Stimulated activated CD8-positive, alpha-beta memory T cell treated with anti-CD3 and anti-CD28 coated beads, Interleukin-12 subunit alpha, Interleukin-12 subunit beta, amount 100 ng/mL, for 24 hours (primary cell): ENCODE measurements around the gene LONP2.
"Not testable (repeated sequence)": the region's sequence is repeated elsewhere in the genome, so short reads cannot be mapped to it uniquely, and the experiment has no call there.

ENCODE experiments used
- DNase-seq: peaks from one replicate; pipeline ENCODE4 v3.0.0-alpha.2; 2020; ENCODE audit errors: extremely low read depth

LONP2 gene

GRCh38 chr16:48366165-48367093, 122.3 kb downstream of the LONP2 start:
- DNase-seq: no peak

DNA sequence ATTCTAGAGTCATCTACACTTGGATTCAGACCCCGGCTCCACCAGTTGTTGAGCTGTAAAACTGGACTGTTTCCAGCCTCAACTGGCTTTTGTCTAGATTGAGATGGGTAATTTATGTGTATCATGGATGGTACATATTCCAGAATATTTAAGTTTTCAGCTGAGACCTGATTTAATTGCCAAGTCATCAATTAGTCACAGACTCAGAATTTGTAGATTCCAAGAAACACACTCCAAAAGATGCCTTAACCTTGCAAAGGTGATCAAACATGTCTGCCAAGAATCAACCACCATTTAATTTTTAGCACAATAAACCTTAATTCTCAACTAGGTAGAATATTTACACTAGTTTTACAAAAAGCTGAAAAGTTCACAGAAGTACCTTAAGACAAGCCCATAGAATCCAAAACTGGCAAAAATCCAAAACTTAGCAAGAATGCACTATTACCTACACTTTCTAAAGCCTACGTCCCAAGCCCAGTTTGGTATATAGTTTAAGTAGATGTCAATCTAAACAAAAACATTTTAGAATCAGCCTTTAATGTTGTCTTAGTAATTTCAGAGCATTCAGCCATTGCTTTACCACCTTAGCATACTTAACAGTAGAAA, 123.4 kb downstream of the LONP2 start:
- no peak for DNase-seq

GRCh38 chr16:48369765-48370164, 125.7 kb downstream of the LONP2 start:
- no peak for DNase-seq

DNA sequence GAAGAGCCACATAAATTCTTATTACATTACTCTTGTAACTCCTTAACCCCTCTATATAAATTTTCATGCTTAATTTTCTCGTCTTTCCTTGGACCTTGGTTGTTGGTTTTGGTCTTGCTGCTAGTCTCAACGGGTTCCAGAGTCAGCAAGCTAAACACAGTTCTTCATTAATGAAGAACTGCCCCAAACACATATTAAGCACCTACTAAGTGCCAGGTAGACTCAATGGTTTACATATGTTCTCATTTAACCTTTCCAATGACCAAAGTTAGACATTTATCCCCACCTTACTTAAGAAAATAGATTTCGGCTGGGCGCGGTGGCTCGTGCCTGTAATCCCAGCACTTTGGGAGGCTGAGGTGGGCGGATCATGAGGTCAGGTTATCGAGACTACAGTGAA, 126.1 kb downstream of the LONP2 start:
- DNase-seq: no peak

GRCh38 chr16:48370668-48371392, 126.7 kb downstream of the LONP2 start:
- not testable (repeated sequence) for DNase-seq

GRCh38 chr16:48371393-48371780, 127.3 kb downstream of the LONP2 start:
- DNase-seq: no peak

GRCh38 chr16:48372744-48373143, 128.6 kb downstream of the LONP2 start:
- DNase-seq: no peak

DNA sequence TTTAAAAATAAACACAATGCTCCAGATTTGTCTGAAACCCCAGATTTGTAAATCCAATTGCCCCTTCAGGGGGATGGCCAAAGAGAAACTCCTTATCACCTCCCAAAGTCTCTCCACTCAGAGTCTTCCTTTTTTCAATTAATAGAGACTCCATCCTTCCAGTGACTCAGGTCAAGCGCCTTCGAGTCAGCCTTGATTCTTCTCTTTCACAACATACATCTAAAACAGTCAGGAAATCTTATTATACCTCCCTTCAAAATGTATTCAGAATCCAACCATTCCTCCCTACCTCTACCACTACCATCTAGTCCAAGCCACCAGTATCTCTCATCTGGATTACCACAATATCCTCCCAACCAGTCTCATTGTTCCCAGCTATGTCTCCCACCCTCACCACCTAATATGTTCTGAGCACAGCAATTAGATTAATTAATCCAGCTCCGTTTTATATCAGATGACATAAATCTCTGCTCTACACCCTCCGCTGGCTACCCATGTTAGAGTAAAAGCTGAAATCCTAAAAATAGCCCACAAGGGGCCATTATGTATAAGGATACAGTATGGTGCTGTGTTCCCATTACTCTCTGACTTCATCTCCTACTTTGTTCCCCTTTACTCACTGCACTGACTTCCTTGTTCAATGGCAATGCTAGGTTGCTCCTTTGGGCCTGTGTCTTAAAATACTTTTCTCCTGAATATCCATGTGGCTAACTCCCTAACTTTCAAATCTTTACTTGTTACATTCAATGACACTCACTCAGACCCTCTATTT, 129.3 kb downstream of the LONP2 start:
- no peak for DNase-seq

DNA sequence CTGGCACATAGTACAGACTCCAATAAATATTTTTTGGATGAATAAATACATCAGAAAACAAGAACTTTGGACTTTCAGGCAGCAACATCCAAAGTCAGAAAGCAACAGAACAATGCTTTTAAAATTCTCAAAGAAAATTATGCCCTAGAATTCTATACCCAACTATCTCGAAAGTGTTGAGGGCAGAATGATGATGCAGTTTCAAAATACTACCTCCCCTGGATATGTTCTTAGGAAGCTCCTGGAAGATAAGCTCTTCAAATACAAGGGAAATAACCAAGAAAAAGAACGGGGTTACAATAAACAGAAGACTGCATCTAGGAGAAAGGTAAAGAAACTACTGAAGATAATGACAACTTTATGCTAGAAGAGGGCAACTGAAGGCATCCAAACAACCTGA, 130.2 kb downstream of the LONP2 start:
- DNase-seq: no peak

- DNase-seq: not testable (repeated sequence)
Observed at GRCh38 chr16:48377301-48377700, 133.2 kb downstream of the LONP2 start.

- DNase-seq: no peak
Observed at GRCh38 chr16:48378276-48378675, 134.2 kb downstream of the LONP2 start.

GRCh38 chr16:48378836-48379235, 134.7 kb downstream of the LONP2 start:
- DNase-seq: no peak

GRCh38 chr16:48381201-48381600, 137.1 kb downstream of the LONP2 start:
- DNase-seq: no peak

DNA sequence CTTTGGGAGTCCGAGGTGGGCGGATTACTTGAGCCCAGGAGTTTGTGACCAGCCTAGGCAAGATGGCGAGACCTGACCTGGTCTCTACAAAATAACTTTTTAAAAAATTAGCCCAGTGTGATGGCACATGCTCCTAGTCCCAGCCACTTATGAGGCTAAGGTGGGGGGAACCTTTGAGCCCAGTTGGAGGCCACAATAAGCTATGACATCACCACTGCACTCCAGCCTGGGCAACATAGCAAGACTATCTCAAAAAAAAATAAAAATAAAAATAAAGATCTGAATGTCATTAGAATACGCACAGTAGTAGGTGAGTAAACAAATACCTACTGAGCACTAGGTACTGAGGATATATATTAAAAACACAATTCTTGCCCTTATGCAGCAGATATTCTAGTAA, 138.0 kb downstream of the LONP2 start:
- no peak for DNase-seq

DNA sequence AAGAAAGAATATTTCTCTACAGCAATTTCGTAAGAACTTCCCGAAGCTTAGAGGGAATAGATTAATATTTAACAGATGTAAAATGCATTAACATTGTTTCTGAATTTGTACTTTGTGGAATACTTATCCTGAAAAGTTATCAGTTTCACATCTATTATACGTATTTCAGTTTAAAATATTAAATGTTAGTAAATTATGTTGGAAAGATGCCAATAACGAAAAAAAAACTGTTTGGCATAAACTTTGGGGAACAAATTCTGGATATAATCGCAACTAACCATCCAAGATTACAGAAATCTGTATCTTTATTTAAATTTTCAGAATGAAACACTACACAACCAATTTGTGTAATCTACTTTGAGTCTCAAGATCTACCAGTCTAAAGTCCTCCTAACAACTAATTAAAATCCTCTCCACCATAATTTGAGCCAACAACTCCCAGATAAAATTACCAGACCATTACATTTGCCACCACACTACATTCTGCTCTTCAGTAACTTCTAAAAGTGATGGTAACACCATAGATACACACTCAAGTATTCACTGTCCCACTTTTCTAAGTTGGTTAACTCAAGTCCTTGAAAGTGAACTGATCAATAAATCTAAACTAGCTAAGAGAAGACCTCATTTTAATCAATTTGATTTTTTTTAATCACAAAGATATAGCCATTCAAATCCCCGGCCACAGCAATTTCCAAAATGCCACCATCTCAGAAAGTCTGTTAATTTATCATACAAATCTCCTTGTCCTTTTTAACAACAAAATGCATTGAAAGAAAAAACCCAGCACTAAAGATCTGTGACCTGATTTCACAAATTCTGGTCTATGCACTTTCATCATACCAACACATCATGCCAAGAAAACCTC, 139.1 kb downstream of the LONP2 start:
- DNase-seq: no peak

DNA sequence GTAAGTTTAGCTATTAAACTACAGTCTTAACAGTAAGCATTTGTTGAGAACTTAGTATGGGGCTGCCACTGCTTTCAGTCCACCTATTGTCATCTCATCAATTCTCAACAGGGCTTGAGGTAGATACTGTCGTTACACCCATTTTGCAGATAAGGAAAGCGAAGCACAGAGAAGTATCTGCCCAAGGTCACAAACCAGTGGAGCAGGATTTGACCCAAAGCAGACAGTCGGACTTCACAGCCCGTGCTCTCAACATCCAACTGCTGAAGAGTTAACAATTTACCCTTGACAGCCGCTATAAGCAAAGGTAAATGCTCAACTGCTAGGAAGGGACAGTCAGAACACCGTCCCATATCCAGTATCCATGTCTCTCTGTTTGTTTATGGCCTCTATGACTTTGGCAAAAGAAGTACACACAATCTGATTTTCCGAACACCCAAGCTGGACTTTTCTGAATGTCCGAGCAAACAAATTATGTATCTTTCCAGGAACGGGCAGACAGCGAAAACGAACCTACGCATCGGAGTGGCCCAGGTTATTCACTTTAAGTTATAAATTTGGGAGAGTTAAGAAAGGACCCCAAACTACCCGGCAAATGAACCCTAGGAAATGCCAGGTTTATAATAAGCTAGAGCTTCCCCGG, 139.9 kb downstream of the LONP2 start:
- no peak for DNase-seq

DNA sequence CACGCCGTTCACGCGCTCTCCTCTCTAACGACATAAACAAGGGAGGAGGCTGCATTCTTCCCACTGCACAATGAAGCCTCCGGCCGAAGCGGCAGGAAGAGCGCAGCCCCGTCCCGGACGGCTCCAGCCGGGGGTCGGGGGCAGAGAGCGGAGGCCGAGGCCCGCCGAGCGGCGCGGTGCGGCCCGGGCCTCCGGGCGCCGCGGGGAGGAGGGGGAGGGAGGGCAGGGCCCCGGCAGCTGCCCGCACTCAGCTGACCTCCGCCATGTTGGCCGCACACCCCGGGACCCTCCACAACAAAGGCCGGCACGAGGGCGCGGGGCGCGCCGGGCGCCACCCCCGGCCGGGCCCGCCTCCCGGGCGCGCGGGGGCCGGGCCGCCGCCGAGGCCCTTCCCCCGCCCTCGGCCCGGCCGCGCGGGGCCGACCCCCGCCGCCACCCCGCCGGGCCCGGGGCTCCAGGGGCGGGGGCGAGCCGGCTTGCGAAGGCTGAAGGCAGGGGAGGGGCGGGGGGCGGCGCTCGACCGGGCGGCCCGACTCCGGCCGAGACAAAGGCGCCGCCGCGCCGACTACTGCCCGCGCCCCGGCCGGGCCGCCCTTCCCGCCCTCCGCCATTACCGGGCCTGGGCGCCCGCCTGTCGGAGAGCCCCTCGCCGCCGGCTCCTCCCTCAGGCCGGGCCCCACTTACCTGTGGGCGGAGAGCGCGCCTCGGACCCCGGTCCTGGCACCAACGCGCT, 140.6 kb downstream of the LONP2 start:
- DNase-seq: no peak

GRCh38 chr16:48385253-48386150, 141.4 kb downstream of the LONP2 start, which contains the start of gene SIAH1:
Gene SIAH1 (minus strand): TSS chr16:48385413. CDS start chr16:48362428, 22,985 bp downstream.
- DNase-seq: peak; percentile 71
